Measurements from ENCODE around the gene YY1.
A peak's percentile ranks its signal among the peaks of the same experiment; 100 is the strongest.
"Not testable (repeated sequence)": the region's sequence is repeated elsewhere in the genome, so short reads cannot be mapped to it uniquely, and the experiment has no call there.

Gene YY1

GRCh38 chr14:100203962-100204834 lies 34.7 kb upstream of the YY1 start:
- no peak overlapping the region for H3K4me3 ChIP-seq (ENCODE audit: low read length)
- H3K27ac ChIP-seq (ENCODE audit: low read depth, low read length), result no peak overlapping the region
- H3K36me3 ChIP-seq (ENCODE audit: control insufficient read depth, insufficient read depth, low read length), result no peaks in the 10 kb centered on the region
- H3K9ac ChIP-seq (ENCODE audit: low read length), result no peak overlapping the region
- H3K4me1 ChIP-seq (ENCODE audit: control insufficient read depth, insufficient read depth, low read length), result no peaks in the 10 kb centered on the region
- no peaks in the 10 kb centered on the region for H3K27me3 ChIP-seq (ENCODE audit: control insufficient read depth, insufficient read depth, low read length)

DNA sequence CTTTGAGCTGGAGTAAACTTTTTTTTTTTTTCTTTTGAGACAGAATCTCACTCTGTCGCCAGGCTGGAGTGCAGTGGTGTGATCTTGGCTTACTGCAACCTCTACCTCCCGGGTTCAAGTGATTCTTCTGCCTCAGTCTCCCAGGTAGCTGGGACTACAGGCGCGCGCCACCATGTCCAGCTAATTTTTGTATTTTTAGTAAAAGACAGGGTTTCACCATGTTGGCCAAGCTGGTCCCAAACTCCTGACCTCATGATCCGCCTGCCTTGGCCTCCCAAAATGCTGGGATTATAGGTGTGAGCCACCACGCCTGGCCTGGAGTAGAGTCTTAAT lies 34.1 kb upstream of the YY1 start:
- H3K4me1 ChIP-seq (ENCODE audit: control insufficient read depth, insufficient read depth, low read length); H3K4me3 ChIP-seq (ENCODE audit: low read length); H3K27ac ChIP-seq (ENCODE audit: low read depth, low read length): not testable (repeated sequence)

DNA sequence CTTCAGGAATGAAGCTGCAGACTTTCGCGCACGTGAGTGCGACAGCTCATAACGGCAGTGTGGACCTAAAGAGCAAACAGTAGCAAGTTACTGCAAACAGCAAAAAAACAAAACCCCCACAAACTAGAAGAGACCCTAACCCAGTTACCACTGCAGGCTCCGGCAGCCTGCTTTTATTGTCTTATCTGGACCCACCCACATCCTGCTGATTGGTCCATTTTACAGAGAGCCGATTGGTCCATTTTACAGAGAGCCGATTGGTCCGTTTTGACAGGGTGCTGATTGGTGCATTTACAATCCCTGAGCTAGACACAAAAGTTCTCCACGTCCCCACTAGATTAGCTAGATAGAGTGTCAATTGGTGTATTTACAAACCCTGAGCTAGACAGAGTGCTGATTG lies 31.4 kb upstream of the YY1 start:
- H3K4me3 ChIP-seq (ENCODE audit: low read length); H3K27ac ChIP-seq (ENCODE audit: low read depth, low read length); H3K27me3 ChIP-seq (ENCODE audit: control insufficient read depth, insufficient read depth, low read length); H3K36me3 ChIP-seq (ENCODE audit: control insufficient read depth, insufficient read depth, low read length); H3K9ac ChIP-seq (ENCODE audit: low read length); H3K4me1 ChIP-seq (ENCODE audit: control insufficient read depth, insufficient read depth, low read length): not testable (repeated sequence)

More for the DNA sequence above, 34.1 kb upstream of the YY1 start:
- H3K27me3 ChIP-seq (ENCODE audit: control insufficient read depth, insufficient read depth, low read length); H3K36me3 ChIP-seq (ENCODE audit: control insufficient read depth, insufficient read depth, low read length); H3K9ac ChIP-seq (ENCODE audit: low read length): not testable (repeated sequence)

DNA sequence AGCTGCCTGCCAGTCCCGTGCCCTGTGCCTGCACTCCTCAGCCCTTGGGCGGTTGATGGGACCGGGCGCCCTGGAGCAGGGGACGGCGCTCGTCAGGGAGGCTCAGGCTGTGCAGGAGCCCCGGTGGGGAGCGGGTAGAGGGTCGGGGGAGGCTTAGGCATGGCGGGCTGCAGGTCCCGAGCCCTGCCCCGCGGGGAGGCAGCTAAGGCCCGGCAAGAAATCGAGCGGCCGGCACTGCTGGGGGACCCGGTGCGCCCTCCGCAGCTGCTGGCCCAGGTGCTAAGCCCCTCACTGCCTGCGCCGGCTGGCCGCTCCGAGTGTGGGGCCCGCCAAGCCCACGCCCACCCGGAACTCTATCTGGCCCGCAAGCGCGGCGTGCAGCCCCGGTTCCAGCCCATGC lies 30.8 kb upstream of the YY1 start:
- H3K9ac ChIP-seq (ENCODE audit: low read length); H3K4me1 ChIP-seq (ENCODE audit: control insufficient read depth, insufficient read depth, low read length); H3K27ac ChIP-seq (ENCODE audit: low read depth, low read length); H3K36me3 ChIP-seq (ENCODE audit: control insufficient read depth, insufficient read depth, low read length); H3K27me3 ChIP-seq (ENCODE audit: control insufficient read depth, insufficient read depth, low read length); H3K4me3 ChIP-seq (ENCODE audit: low read length): not testable (repeated sequence)

DNA sequence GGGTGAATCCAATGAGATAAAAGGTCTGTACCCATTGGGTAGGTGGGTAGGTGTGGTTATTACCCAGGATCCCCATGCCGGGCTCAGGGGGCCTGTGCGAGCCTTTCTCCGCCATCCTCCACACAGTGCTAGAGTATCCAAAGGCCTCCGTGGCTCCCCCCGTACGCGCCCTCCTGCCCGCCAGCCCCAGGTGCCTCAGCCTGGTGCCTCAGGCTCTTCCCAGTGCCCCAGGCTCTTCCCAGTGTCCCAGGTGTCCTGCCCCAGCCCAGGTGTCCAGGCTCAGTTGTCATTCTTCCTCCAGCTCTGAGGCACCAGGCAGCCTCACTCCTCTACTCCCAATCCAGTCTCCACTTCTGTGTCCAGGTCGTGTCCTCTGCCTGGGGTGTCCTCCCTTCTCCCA lies 27.6 kb upstream of the YY1 start:
- peaks cover 4% of the 10 kb centered on the region for H3K4me1 ChIP-seq (ENCODE audit: control insufficient read depth, insufficient read depth, low read length)
- no peaks in the 10 kb centered on the region for H3K36me3 ChIP-seq (ENCODE audit: control insufficient read depth, insufficient read depth, low read length)
- H3K27ac ChIP-seq (ENCODE audit: low read depth, low read length), result no peak overlapping the region
- no peak overlapping the region for H3K9ac ChIP-seq (ENCODE audit: low read length)
- H3K4me3 ChIP-seq (ENCODE audit: low read length), result no peak overlapping the region
- H3K27me3 ChIP-seq (ENCODE audit: control insufficient read depth, insufficient read depth, low read length), result no peaks in the 10 kb centered on the region

GRCh38 chr14:100211893-100212292 lies 27.1 kb upstream of the YY1 start:
- no peaks in the 10 kb centered on the region for H3K27me3 ChIP-seq (ENCODE audit: control insufficient read depth, insufficient read depth, low read length)
- no peaks in the 10 kb centered on the region for H3K36me3 ChIP-seq (ENCODE audit: control insufficient read depth, insufficient read depth, low read length)
- H3K4me3 ChIP-seq (ENCODE audit: low read length), result no peak overlapping the region
- no peak overlapping the region for H3K9ac ChIP-seq (ENCODE audit: low read length)
- peaks cover 4% of the 10 kb centered on the region for H3K4me1 ChIP-seq (ENCODE audit: control insufficient read depth, insufficient read depth, low read length)
- no peak overlapping the region for H3K27ac ChIP-seq (ENCODE audit: low read depth, low read length)

DNA sequence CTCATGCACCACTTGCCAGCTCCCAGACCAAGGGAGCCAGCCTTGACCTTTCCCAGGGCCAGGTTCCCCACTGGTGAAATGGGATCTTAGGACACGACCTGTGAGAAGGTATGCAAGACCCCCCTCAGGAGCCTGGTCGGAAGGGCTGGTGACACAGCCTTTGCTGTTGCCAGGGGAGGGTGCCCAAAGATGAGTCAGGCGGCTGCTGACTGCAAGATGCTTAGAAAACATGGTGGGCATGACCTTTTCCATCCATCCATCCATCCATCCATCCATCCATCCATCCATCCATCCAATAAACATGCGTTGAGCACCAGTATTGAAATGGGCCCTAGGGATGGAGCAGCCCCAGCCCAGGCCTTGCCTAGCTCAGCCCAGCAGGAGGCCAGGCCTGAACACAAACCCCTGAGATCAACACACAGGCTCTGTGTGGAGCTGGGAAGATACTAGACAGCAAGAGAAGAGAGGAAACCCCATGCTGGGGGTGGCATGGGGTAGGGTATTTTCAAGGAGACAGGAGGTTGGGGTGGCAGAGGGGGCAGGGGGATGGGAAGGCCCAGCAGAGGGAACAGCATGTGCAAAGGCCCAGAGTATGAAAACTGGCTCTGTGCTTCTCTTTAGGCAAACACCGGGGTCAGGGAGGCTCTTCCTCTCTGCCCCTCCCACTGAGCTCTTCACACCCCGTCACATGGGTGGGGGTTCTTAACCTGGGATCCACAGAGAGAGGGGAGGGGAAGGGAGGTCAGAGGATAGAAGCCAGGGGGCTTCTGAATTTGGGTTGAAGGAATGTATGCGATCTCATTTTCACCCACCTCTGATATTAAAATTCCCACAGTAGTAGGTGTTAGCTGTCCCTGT lies 26.2 kb upstream of the YY1 start:
- no peak overlapping the region for H3K27ac ChIP-seq (ENCODE audit: low read depth, low read length)
- H3K27me3 ChIP-seq (ENCODE audit: control insufficient read depth, insufficient read depth, low read length), result no peaks in the 10 kb centered on the region
- no peak overlapping the region for H3K9ac ChIP-seq (ENCODE audit: low read length)
- no peak overlapping the region for H3K4me3 ChIP-seq (ENCODE audit: low read length)
- H3K36me3 ChIP-seq (ENCODE audit: control insufficient read depth, insufficient read depth, low read length), result no peaks in the 10 kb centered on the region
- peaks cover 4% of the 10 kb centered on the region for H3K4me1 ChIP-seq (ENCODE audit: control insufficient read depth, insufficient read depth, low read length)

- Histone ChIP-seq H3K36me3 (ENCODE audit: control insufficient read depth, insufficient read depth, low read length) (no peaks in the 10 kb centered on the region), H3K4me1 (ENCODE audit: control insufficient read depth, insufficient read depth, low read length) (peaks cover 4% of the 10 kb centered on the region), H3K27me3 (ENCODE audit: control insufficient read depth, insufficient read depth, low read length) (no peaks in the 10 kb centered on the region), H3K9ac (ENCODE audit: low read length) (peak overlapping the region; percentile 83), H3K4me3 (ENCODE audit: low read length) (peak overlapping the region; percentile 77), H3K27ac (ENCODE audit: low read depth, low read length) (peak overlapping the region; percentile 84)
Measured at GRCh38 chr14:100213587-100213955, 25.4 kb upstream of the YY1 start.

GRCh38 chr14:100213956-100214769 lies 24.8 kb upstream of the YY1 start:
- Histone ChIP-seq H3K36me3 (ENCODE audit: control insufficient read depth, insufficient read depth, low read length) (no peaks in the 10 kb centered on the region), H3K27ac (ENCODE audit: low read depth, low read length) (peak overlapping the region; percentile 84), H3K9ac (ENCODE audit: low read length) (peak overlapping the region; percentile 83), H3K4me1 (ENCODE audit: control insufficient read depth, insufficient read depth, low read length) (peaks cover 4% of the 10 kb centered on the region), H3K27me3 (ENCODE audit: control insufficient read depth, insufficient read depth, low read length) (no peaks in the 10 kb centered on the region), H3K4me3 (ENCODE audit: low read length) (peak overlapping the region; percentile 77)

DNA sequence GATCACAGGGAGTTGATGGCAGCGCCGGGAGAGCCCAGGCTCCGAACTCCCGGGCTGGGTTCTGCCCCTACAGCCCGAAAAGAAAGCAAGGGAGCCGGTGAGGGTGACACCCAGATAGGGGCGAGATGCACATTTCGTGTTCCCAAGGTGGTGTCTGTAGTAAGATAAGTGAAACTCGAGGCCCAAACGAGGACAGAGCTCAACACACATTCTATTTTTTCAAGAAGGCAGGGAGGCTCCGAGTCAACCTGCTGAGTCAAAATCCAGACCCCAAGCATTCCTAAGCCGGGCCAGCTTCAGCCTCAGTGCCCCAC lies 24.2 kb upstream of the YY1 start:
- Histone ChIP-seq H3K9ac (ENCODE audit: low read length) (peak overlapping the region; percentile 19), H3K27ac (ENCODE audit: low read depth, low read length) (peak overlapping the region; percentile 84), H3K27me3 (ENCODE audit: control insufficient read depth, insufficient read depth, low read length) (no peaks in the 10 kb centered on the region), H3K4me3 (ENCODE audit: low read length) (peak overlapping the region; percentile 53), H3K4me1 (ENCODE audit: control insufficient read depth, insufficient read depth, low read length) (peaks cover 4% of the 10 kb centered on the region), H3K36me3 (ENCODE audit: control insufficient read depth, insufficient read depth, low read length) (no peaks in the 10 kb centered on the region)

DNA sequence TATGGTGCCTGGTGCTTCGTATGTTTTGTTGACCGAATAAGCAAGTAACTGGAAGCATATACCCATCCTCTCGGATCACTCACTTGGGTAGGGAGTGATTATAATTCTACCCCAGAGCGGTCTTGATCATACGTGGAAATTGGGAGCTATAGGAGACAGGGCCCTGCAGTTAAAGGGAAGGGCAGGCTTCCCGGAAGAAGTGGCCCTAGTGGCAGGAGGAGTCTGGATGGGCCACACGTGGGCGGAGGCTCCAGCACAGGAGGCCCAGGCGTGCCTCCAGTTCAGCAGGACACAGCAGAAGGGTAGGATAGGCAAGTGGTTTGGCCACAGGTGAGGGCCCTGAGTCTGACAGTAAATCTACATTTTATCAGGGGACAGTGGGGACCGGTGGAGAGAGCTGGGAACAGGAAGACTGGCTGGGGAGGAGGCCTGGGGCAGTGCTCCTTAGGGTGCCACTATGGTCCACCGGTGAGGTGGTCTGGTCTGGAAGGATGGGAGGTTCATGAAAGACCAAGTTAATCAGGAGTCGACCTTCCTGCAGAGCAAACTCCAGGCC lies 23.5 kb upstream of the YY1 start:
- H3K27me3 ChIP-seq (ENCODE audit: control insufficient read depth, insufficient read depth, low read length), result no peaks in the 10 kb centered on the region
- H3K36me3 ChIP-seq (ENCODE audit: control insufficient read depth, insufficient read depth, low read length), result no peaks in the 10 kb centered on the region
- no peak overlapping the region for H3K4me3 ChIP-seq (ENCODE audit: low read length)
- H3K27ac ChIP-seq (ENCODE audit: low read depth, low read length), result no peak overlapping the region
- H3K9ac ChIP-seq (ENCODE audit: low read length), result no peak overlapping the region
- peaks cover 4% of the 10 kb centered on the region for H3K4me1 ChIP-seq (ENCODE audit: control insufficient read depth, insufficient read depth, low read length)

GRCh38 chr14:100219126-100219785 lies 19.7 kb upstream of the YY1 start:
- no peaks in the 10 kb centered on the region for H3K27me3 ChIP-seq (ENCODE audit: control insufficient read depth, insufficient read depth, low read length)
- H3K4me1 ChIP-seq (ENCODE audit: control insufficient read depth, insufficient read depth, low read length), result peaks cover 3% of the 10 kb centered on the region
- H3K9ac ChIP-seq (ENCODE audit: low read length), result no peak overlapping the region
- no peak overlapping the region for H3K27ac ChIP-seq (ENCODE audit: low read depth, low read length)
- H3K36me3 ChIP-seq (ENCODE audit: control insufficient read depth, insufficient read depth, low read length), result no peaks in the 10 kb centered on the region
- H3K4me3 ChIP-seq (ENCODE audit: low read length), result no peak overlapping the region

All from rectal smooth muscle tissue (tissue), 1 donor.